Keratinocyte (primary cell): ENCODE measurements around the gene ETV1. TPM values are rescaled to one million over a fixed set of nuclear protein-coding genes. Genes with fewer than 3 reads are reported as not detected.
A peak's percentile ranks its signal among the peaks of the same experiment; 100 is the strongest.

Experiments used
- DNase-seq: peaks from one replicate; pipeline ENCODE4 v3.0.0-alpha.2; 2011; ENCODE audit warnings: low read depth, missing footprints, low spot score
- FAIRE-seq: peaks from 2 replicates; lab custom pipeline; 2011; peaks lifted over from hg19 to GRCh38; lab: Jason Lieb, UNC
- H2AFZ ChIP-seq: 2 replicates; pipeline ENCODE4 v1.6.0; 2012; ENCODE audit warnings: low read length, control low read depth, inconsistent platforms; ENCODE audit not compliant: control insufficient read depth
- H3K27ac ChIP-seq: 2 replicates; pipeline ENCODE4 v1.5.1; 2011; ENCODE audit warnings: low read length; ENCODE audit not compliant: control insufficient read depth, insufficient read depth
- H3K27me3 ChIP-seq: 3 replicates; pipeline ENCODE4 v1.6.0; 2011; ENCODE audit warnings: low read length; ENCODE audit not compliant: control insufficient read depth, insufficient read depth; ENCODE audit errors: extremely low read depth
- H3K36me3 ChIP-seq, 2 experiments: 2 replicates in 1 of 2; 3 replicates in 1 of 2; pipeline ENCODE4 v1.5.1; 2011; ENCODE audit warnings: low read length in 2 of 2, mild to moderate bottlenecking in 1 of 2; ENCODE audit not compliant: control insufficient read depth in 2 of 2, insufficient read depth in 2 of 2; ENCODE audit errors: extremely low read depth in 1 of 2
- H3K4me1 ChIP-seq: 3 replicates; pipeline ENCODE4 v1.5.1; 2011; ENCODE audit warnings: low read length; ENCODE audit not compliant: control insufficient read depth, insufficient read depth; ENCODE audit errors: extremely low read depth
- H3K4me2 ChIP-seq: 3 replicates; pipeline ENCODE4 v1.6.0; 2011; ENCODE audit warnings: low read depth, low read length; ENCODE audit not compliant: control insufficient read depth, insufficient read depth; ENCODE audit errors: extremely low read depth
- H3K4me3 ChIP-seq, 3 experiments: fragments of 200-600 bp in 1 of 3; sonication (generic) in 1 of 3; 2 replicates in 2 of 3; 3 replicates in 1 of 3; pipeline ENCODE4 v1.5.1; 2011 to 2016; ENCODE audit warnings: low read length in 3 of 3, mild to moderate bottlenecking in 3 of 3, control low read depth in 2 of 3, inconsistent platforms in 1 of 3, low read depth in 1 of 3, mixed read lengths in 1 of 3, mixed run types in 1 of 3, moderate library complexity in 1 of 3; ENCODE audit not compliant: control insufficient read depth in 2 of 3, insufficient read depth in 2 of 3; ENCODE audit errors: extremely low read depth in 1 of 3
- H3K79me2 ChIP-seq: 2 replicates; pipeline ENCODE4 v1.6.0; 2012; ENCODE audit warnings: low read length; ENCODE audit not compliant: control insufficient read depth, insufficient read depth
- H3K9ac ChIP-seq: 3 replicates; pipeline ENCODE4 v1.6.0; 2011; ENCODE audit warnings: low read length; ENCODE audit not compliant: control insufficient read depth, insufficient read depth; ENCODE audit errors: extremely low read depth
- H3K9me1 ChIP-seq: 3 replicates; pipeline ENCODE4 v1.6.0; 2011; ENCODE audit warnings: low read length; ENCODE audit not compliant: control insufficient read depth, insufficient read depth; ENCODE audit errors: extremely low read depth
- H3K9me3 ChIP-seq: 2 replicates; pipeline ENCODE4 v1.5.1; 2012; ENCODE audit warnings: low read depth, low read length; ENCODE audit not compliant: control insufficient read depth
- H4K20me1 ChIP-seq: 3 replicates; pipeline ENCODE4 v1.6.0; 2011; ENCODE audit warnings: low read length; ENCODE audit not compliant: control insufficient read depth, insufficient read depth; ENCODE audit errors: extremely low read depth
- CTCF ChIP-seq, 3 experiments: IDR thresholded peaks in 1 of 3; conservative IDR thresholded peaks in 1 of 3; optimal IDR thresholded peaks in 1 of 3; 2 replicates in 2 of 3; 3 replicates in 1 of 3; pipeline versions ENCODE3 to v1.5.1; 2011; ENCODE audit warnings: low read length in 3 of 3, mild to moderate bottlenecking in 3 of 3, moderate library complexity in 2 of 3, control low read depth in 1 of 3, inconsistent platforms in 1 of 3; ENCODE audit not compliant: insufficient read depth in 2 of 3; ENCODE audit errors: extremely low read depth in 1 of 3
- EZH2 ChIP-seq: IDR thresholded peaks from one replicate; pipeline ENCODE4 v1.6.1; 2012; ENCODE audit warnings: inconsistent platforms, mild to moderate bottlenecking, low read length, moderate library complexity
- dilution Hi-C: fragments of 300-500 bp; cut with MboI; formaldehyde crosslinking; loops from one replicate; pipeline ENCODE4 v1.7.0; 2020; ENCODE audit warnings: low sequenced_read_pairs; ENCODE audit not compliant: extremely low pct_ligation_motif_present
- polyA plus RNA-seq, 5 experiments: library from polyadenylated mRNA; depleted of rRNA in 3 of 5; stranded (reverse) in 3 of 5; stranded (forward) in 1 of 5; unstranded in 1 of 5; fragments of >200 nt; gene quantifications; 1 replicate in 1 of 5; 2 replicates in 3 of 5; 3 replicates in 1 of 5; pipeline versions ENCODE4 v1.2.1 to v1.2.3, GENCODE V29; 2011 to 2012; ENCODE audit warnings: missing spikeins in 2 of 5, low read depth in 1 of 5, low replicate concordance in 1 of 5

ETV1 gene
- polyA plus RNA-seq, 1 donor (not counting 4 experiments of a cell fraction or from before 2014, with no cell fraction given), result 5.0 TPM

GRCh38 chr7:13915891-13916290 is 73.6 kb downstream of the ETV1 start:
- no peak for FAIRE-seq
- Histone ChIP-seq H4K20me1 (no peaks in the 10 kb centered on the region), H3K4me2 (no peak overlapping the region), H3K4me1 (peaks cover 17% of the 10 kb centered on the region), H3K79me2 (no peaks in the 10 kb centered on the region), H3K4me3 (no peak overlapping the region), H3K27me3 (no peaks in the 10 kb centered on the region), H3K9ac (no peak overlapping the region), H3K9me3 (no peaks in the 10 kb centered on the region), H3K9me1 (no peaks in the 10 kb centered on the region), H2AFZ (no peak overlapping the region), H3K36me3 (no peaks in the 10 kb centered on the region), H3K27ac (no peak overlapping the region)
- no peak for DNase-seq
- dilution Hi-C loops, result no loop called here
- no peak for TF ChIP-seq CTCF (optimal IDR thresholded peaks at IDR 0.05 in 1 of 3, IDR thresholded peaks at IDR 0.05 in 1 of 3, conservative IDR thresholded peaks at IDR 0.05 in 1 of 3; ENCODE audit: extremely low read depth in 1 of 3, insufficient read depth in 2 of 3, low read length in 3 of 3)
- no peak for TF ChIP-seq EZH2

- Histone ChIP-seq H3K36me3 (no peaks in the 10 kb centered on the region), H3K9ac (no peak overlapping the region), H3K4me1 (no peaks in the 10 kb centered on the region), H3K79me2 (no peaks in the 10 kb centered on the region), H3K4me3 (no peak overlapping the region), H3K27me3 (no peaks in the 10 kb centered on the region), H4K20me1 (no peaks in the 10 kb centered on the region), H3K9me1 (no peaks in the 10 kb centered on the region), H3K27ac (no peak overlapping the region), H2AFZ (peak overlapping the region; percentile 52), H3K4me2 (no peak overlapping the region), H3K9me3 (no peaks in the 10 kb centered on the region)
- DNase-seq (no peak), FAIRE-seq (no peak)
- TF ChIP-seq CTCF (optimal IDR thresholded peaks at IDR 0.05 in 1 of 3, IDR thresholded peaks at IDR 0.05 in 1 of 3, conservative IDR thresholded peaks at IDR 0.05 in 1 of 3; ENCODE audit: extremely low read depth in 1 of 3, insufficient read depth in 2 of 3, low read length in 3 of 3) (no peak), EZH2 (no peak)
- dilution Hi-C loops, result no loop called here
Observed at GRCh38 chr7:13912715-13913278, 76.7 kb downstream of the ETV1 start.
